NCI-H774 (cell line): ENCODE data around the gene TTC39A.
A peak's percentile ranks its signal among the peaks of the same experiment; 100 is the strongest.

Experiments
- DNase-seq: peaks from one replicate; lab custom pipeline; 2025; lab: John Stamatoyannopoulos, UW

TTC39A gene

GRCh38 chr1:51297401-51298321 lies 32.7 kb downstream of the TTC39A start:
- no peak for DNase-seq

- peak; percentile 89 for DNase-seq
Observed at GRCh38 chr1:51296383-51297357, 33.7 kb downstream of the TTC39A start.

DNA sequence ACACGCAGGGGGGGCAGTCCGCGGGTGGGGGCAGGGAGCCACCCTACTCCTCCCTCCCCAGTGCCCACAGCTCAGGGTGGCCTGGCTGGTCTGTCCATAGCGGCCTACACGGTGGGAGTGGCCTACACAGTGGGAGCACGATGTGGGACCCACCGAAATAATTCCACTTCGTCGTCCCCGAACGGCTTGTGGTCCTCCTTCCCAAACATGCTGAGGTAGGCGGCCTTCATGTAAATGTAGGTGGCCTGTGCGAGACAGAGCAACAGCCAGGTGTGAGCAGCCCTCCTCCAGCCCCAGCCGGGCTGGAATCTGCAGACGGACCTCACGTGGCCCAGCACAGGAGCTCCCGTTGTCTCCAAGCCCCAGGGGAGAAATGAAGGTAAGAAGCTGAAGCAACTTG lies 34.4 kb downstream of the TTC39A start:
- no peak for DNase-seq

DNA sequence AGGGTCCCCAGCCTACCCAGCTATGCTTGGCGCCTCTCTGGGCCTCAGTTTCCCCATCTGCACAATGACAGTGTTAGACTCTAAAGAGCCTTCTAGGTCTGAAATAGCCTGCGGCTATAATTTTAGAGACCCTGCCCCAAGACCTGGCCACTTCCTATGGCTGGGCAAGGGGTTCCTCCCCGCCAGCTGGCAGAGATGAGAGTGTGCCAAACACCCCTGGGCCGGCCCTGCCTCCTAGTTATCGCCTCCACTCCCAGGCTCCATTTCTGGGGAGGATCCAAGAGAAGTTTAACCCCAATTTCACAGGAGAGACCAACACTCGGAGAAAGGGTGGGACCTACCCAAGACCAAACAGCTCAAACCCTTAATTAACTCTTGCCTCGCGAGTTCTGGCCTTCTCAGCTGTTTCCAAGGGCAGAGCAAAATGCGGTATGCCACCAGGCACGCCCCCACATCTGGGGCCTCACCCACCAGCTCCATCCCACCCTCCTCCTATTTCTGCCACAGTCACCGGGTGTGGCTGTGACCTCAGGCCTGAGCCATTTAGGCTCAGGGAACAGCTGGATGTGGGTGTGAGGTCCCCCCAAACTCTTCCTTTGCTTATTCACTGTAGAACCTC lies 35.7 kb downstream of the TTC39A start:
- DNase-seq: no peak

DNA sequence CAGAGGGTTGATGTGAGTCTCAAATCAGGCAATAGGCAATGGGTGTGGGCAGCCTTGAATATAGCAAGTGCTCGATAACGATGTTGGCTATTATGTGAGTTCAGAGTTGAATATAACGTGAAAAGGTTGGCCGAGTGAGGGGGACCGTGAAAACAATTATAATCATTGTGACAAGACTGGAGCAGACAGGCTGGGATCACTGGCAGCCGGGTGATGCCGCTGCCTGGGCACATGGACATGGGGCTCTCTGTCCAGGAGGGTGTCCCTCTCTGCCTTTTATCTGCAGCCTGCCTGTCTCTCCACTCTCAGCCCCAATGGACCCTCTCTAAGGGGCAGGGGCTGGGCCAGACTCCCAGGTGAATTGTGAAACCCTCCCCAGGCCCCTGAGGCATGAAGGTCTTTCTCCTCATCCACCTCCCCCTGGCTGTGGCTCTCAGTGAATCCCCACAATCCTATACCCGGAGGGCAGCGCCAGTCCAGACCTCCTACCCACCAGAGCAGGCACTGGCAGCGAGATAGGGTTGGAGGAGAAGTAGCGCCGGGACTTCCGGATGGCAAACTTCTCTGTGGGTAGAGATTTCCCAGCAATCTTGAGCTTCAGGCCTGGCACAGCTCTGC lies 36.4 kb downstream of the TTC39A start:
- DNase-seq: no peak

DNA sequence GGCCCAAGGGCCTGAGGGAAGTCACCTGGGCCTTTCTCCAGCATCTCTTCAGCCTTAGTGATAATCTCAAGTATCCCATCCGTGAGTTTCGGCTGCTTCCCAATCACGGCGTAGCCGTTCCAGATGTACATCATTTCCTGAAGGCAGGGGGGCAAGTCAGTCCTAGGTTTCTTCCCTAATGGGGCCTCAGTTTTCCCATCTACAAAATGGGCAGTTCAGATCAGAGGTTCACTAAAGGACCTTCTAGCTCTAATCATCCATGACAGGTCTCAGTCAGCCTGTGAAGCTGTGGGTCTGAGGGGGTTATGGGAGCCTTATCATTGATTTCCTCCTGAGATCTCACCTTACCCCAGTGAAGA lies 39.9 kb downstream of the TTC39A start:
- no peak for DNase-seq

- DNase-seq: no peak
Observed at GRCh38 chr1:51289676-51290488, 40.5 kb downstream of the TTC39A start.

GRCh38 chr1:51288578-51288977 lies 41.8 kb downstream of the TTC39A start:
- no peak for DNase-seq

DNA sequence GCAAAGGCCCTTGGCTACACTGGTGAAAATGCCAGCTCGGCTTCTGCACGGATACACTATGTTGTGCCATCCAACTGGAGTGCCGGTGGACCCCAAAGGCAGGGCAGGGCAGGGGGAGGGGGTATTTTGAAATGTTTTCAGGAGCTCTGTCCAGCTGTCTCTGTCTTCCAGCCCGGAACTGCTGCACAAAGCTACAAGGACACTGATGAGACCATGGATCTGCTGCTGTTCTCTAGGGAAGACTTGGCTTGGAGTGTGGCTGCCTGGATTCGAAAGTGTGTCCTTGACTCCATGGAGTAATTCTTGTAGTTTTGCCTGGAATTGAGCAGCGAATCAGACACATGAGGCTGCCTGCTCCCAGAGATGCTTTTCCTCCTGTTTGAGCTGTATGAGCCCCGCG lies 42.4 kb downstream of the TTC39A start:
- DNase-seq: no peak

GRCh38 chr1:51285055-51285454 lies 45.3 kb downstream of the TTC39A start:
- no peak for DNase-seq

GRCh38 chr1:51284487-51284954 lies 45.8 kb downstream of the TTC39A start:
- no peak for DNase-seq

DNA sequence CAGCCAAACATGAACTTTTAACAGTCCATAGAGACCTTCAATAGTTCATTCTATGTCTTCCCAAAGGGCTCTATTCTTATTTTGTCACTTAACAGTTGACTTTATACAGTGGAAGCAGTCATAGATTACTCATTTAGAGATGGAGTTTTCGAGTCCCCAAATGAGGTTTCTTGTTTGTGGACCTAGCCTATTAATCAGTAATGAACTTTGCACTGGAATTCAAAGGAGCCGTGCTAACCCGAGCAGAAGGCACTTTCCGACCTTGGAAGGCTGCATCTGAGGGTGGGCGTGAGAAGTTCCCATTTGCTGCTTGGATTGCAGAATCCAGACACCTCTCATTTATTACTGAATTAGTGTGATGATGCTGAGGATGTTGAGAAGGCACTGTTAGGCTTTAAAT lies 46.4 kb downstream of the TTC39A start:
- DNase-seq: no peak

DNA sequence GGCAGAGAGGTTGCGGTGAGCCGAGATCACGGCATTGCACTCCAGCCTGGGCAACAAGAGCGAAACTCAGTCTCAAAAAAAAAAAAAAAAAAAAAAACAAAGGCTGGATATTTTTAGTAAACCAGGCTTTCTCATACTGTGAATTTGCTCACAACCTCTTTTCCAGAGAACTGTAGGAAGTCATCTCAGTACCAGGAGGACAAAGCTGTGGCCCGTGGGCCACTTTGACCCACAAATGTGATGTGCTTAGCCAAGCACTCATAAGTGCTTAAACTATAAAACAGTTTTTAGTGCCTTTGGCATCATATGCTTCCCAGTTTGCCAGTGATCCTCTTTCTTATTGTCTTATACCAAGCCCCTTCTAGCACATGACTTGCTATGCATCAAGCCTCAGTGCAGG lies 47.8 kb downstream of the TTC39A start:
- no peak for DNase-seq

- no peak for DNase-seq
Observed at GRCh38 chr1:51281807-51282206, 48.6 kb downstream of the TTC39A start.

GRCh38 chr1:51280321-51280978 lies 49.9 kb downstream of the TTC39A start:
- no peak for DNase-seq

- DNase-seq: no peak
Observed at GRCh38 chr1:51276286-51276685, 54.1 kb downstream of the TTC39A start.

GRCh38 chr1:51274676-51275075 lies 55.7 kb downstream of the TTC39A start:
- no peak for DNase-seq

DNA sequence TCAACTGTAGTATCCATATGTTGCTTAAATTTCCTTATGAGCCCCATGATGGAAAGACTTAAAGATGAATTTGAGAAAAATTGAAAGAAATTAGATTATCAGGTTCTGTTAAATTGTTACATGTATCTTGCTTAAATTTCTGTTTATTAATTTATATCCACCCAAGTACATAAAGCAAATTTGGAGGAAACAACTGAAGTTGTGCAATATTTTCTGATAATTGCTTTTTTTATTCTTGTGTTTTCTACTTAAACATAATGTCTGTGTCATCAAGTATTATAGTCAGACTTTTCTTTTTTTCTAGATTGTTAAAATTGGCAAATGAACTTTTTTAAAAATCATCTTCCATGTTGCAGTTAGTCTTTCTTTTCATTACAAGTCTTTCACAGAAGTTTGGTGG lies 57.4 kb downstream of the TTC39A start:
- no peak for DNase-seq

DNA sequence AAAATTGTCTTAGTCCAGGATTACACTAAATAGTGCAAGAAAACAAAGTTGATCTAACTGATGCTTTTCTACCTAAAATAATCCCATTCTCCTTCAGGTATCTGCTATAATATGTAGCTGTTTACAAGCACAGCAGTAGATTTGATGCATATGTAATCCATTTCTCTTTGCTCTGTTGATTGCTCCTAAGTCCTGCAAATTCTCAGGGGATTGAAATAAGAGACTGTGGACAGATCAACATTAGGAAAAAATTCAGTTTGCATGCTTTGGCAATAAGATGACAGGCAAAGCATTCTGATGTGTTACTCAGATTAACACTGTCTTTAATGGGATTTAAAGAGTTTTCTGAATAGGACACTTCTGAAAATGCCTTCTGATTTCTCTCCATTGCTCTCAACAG lies 59.6 kb downstream of the TTC39A start:
- DNase-seq: no peak

GRCh38 chr1:51268634-51269033 lies 61.7 kb downstream of the TTC39A start:
- DNase-seq: no peak
